Activated CD8-positive, alpha-beta memory T cell treated with anti-CD3 and anti-CD28 coated beads for 48 hours (primary cell): Measurements from ENCODE around the gene MEGF9.
"Not testable (repeated sequence)": the region's sequence is repeated elsewhere in the genome, so short reads cannot be mapped to it uniquely, and the experiment has no call there.

Experiments
- DNase-seq, 3 experiments: peaks; one replicate each; pipeline ENCODE4 v3.0.0-alpha.2; 2020; ENCODE audit warnings: low read depth in 2 of 3, low spot score in 2 of 3

MEGF9 gene

GRCh38 chr9:120659676-120660075 is 54.6 kb downstream of the MEGF9 start:
- DNase-seq, result no peak

GRCh38 chr9:120659209-120659608 is 55.1 kb downstream of the MEGF9 start:
- no peak for DNase-seq

- DNase-seq, result no peak
Observed at GRCh38 chr9:120655005-120655622, 59.2 kb downstream of the MEGF9 start.

GRCh38 chr9:120654272-120654671 is 60.0 kb downstream of the MEGF9 start:
- no peak for DNase-seq

- DNase-seq, result no peak
Observed at GRCh38 chr9:120653762-120654161, 60.5 kb downstream of the MEGF9 start.

- DNase-seq, result no peak
Observed at GRCh38 chr9:120652934-120653333, 61.3 kb downstream of the MEGF9 start.

- DNase-seq, result no peak
Observed at GRCh38 chr9:120650352-120650751, 63.9 kb downstream of the MEGF9 start.

- no peak for DNase-seq
Observed at GRCh38 chr9:120648581-120649197, 65.6 kb downstream of the MEGF9 start.

GRCh38 chr9:120646948-120647347 is 67.3 kb downstream of the MEGF9 start:
- no peak for DNase-seq

GRCh38 chr9:120645760-120646159 is 68.5 kb downstream of the MEGF9 start:
- no peak for DNase-seq

- DNase-seq, result no peak
Observed at GRCh38 chr9:120643061-120643460, 71.2 kb downstream of the MEGF9 start.

- no peak for DNase-seq
Observed at GRCh38 chr9:120642129-120642770, 72.0 kb downstream of the MEGF9 start.

- not testable (repeated sequence) for DNase-seq
Observed at GRCh38 chr9:120640874-120641273, 73.4 kb downstream of the MEGF9 start.

GRCh38 chr9:120640380-120640779 is 73.9 kb downstream of the MEGF9 start:
- no peak for DNase-seq

- no peak for DNase-seq
Observed at GRCh38 chr9:120637919-120638318, 76.4 kb downstream of the MEGF9 start.

- no peak for DNase-seq
Observed at GRCh38 chr9:120636194-120636957, 77.9 kb downstream of the MEGF9 start.

GRCh38 chr9:120635011-120635410 is 79.3 kb downstream of the MEGF9 start:
- DNase-seq, result no peak

GRCh38 chr9:120630333-120630732 is 83.9 kb downstream of the MEGF9 start:
- DNase-seq, result no peak

GRCh38 chr9:120628925-120629497 is 85.3 kb downstream of the MEGF9 start:
- not testable (repeated sequence) for DNase-seq

- no peak for DNase-seq
Observed at GRCh38 chr9:120628207-120628924, 85.9 kb downstream of the MEGF9 start.

- no peak for DNase-seq
Observed at GRCh38 chr9:120627073-120627472, 87.2 kb downstream of the MEGF9 start.
